NT2/D1 (cell line): ENCODE results near the gene RPS6KB2.
"Not testable (repeated sequence)": the region's sequence is repeated elsewhere in the genome, so short reads cannot be mapped to it uniquely, and the experiment has no call there.

Experiments
- DNase-seq: peaks from one replicate; pipeline ENCODE4 v3.0.0-alpha.2; 2011; ENCODE audit warnings: low read depth, low spot score
- H3K27me3 ChIP-seq: 2 replicates; pipeline ENCODE4 v1.6.0; 2011; ENCODE audit warnings: mild to moderate bottlenecking; ENCODE audit not compliant: insufficient read length, insufficient read depth
- H3K36me3 ChIP-seq: 2 replicates; pipeline ENCODE4 v1.6.1; 2011; ENCODE audit warnings: mild to moderate bottlenecking, low read length, mixed read lengths; ENCODE audit not compliant: insufficient read depth, insufficient read length
- H3K4me1 ChIP-seq: 2 replicates; pipeline ENCODE4 v1.5.1; 2011; ENCODE audit not compliant: insufficient read depth, insufficient read length
- H3K4me3 ChIP-seq: 2 replicates; pipeline ENCODE4 v1.5.1; 2011; ENCODE audit warnings: low read depth; ENCODE audit not compliant: insufficient read length
- H3K9ac ChIP-seq: 2 replicates; pipeline ENCODE4 v1.6.0; 2011; ENCODE audit warnings: low read depth; ENCODE audit not compliant: insufficient read length
- H3K9me3 ChIP-seq: 2 replicates; pipeline ENCODE4 v1.5.1; 2011; ENCODE audit warnings: mild to moderate bottlenecking, low read length; ENCODE audit not compliant: insufficient read depth
- SUZ12 ChIP-seq: IDR thresholded peaks from 2 replicates; pipeline ENCODE4 v1.6.1; 2011; ENCODE audit not compliant: insufficient read length, insufficient read depth; ENCODE audit errors: extremely low read depth
- YY1 ChIP-seq: IDR thresholded peaks from 2 replicates; pipeline ENCODE4 v1.6.1; 2011; ENCODE audit not compliant: insufficient read length, insufficient read depth
- ZNF274 ChIP-seq: IDR thresholded peaks from 2 replicates; pipeline ENCODE4 v1.6.1; 2011; ENCODE audit warnings: mild to moderate bottlenecking, low read depth, low read length

Gene RPS6KB2

GRCh38 chr11:67456068-67456705, 27.9 kb downstream of the RPS6KB2 start:
- H3K4me3 ChIP-seq = no peak overlapping the region
- H3K36me3 ChIP-seq = no peaks in the 10 kb centered on the region
- peak overlapping the region; percentile 62 for H3K9ac ChIP-seq
- no peaks in the 10 kb centered on the region for H3K9me3 ChIP-seq
- no peak for TF ChIP-seq YY1
- no peak for TF ChIP-seq SUZ12
- no peak for TF ChIP-seq ZNF274
- DNase-seq = no peak
- peaks cover 6% of the 10 kb centered on the region for H3K27me3 ChIP-seq
- peaks cover 9% of the 10 kb centered on the region for H3K4me1 ChIP-seq

- Histone ChIP-seq H3K36me3 (no peaks in the 10 kb centered on the region), H3K4me3 (no peak overlapping the region), H3K9me3 (no peaks in the 10 kb centered on the region), H3K9ac (no peak overlapping the region), H3K27me3 (no peaks in the 10 kb centered on the region), H3K4me1 (peaks cover 9% of the 10 kb centered on the region)
- no peak for DNase-seq
- TF ChIP-seq SUZ12 (no peak), ZNF274 (no peak), YY1 (no peak)
Measured at GRCh38 chr11:67457453-67457852, 29.2 kb downstream of the RPS6KB2 start.

DNA sequence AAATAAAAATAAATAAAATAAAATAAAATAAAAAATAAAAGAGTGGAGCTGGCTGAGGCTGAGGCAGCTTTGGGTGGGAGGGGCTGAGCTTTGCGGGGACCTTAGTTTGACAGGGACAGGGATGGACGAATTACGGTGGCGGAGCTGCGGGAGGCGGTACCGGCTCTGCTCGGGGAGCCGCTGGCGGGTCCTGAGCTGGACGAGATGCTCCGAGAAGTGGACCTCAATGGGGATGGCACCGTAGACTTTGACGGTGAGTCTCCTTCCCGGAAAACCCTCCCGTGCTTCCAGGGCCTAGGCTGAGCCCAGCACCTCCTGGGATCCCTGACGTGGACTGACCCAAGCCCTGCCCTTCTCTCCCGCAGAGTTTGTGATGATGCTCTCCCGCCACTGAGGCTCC, 30.0 kb downstream of the RPS6KB2 start:
- TF ChIP-seq YY1 (no peak), SUZ12 (no peak), ZNF274 (no peak)
- H3K4me1 ChIP-seq = peaks cover 10% of the 10 kb centered on the region
- H3K27me3 ChIP-seq = no peaks in the 10 kb centered on the region
- H3K4me3 ChIP-seq = no peak overlapping the region
- H3K36me3 ChIP-seq = no peaks in the 10 kb centered on the region
- no peaks in the 10 kb centered on the region for H3K9me3 ChIP-seq
- no peak overlapping the region for H3K9ac ChIP-seq
- DNase-seq = no peak

DNA sequence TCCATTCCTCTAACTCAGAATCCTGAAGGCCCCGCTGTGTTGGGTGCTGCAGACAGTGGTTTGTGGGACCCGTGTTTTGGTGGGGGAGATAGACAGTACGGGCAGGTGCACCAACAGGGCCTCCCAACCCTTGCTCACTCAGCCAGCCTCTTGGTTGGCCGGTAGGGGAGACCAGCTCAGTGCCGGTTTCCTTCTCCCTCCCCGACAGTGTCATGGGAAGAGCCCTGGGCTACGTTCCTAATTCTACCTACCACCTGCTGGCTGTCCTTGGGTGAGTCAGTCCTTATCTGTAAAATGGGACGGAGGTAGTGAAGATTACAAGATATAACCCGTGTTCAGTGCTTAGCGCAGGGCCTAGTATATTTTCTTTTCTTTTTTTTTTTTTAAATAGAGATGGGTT, 34.9 kb downstream of the RPS6KB2 start:
- no peak overlapping the region for H3K9ac ChIP-seq
- DNase-seq = no peak
- H3K9me3 ChIP-seq = no peaks in the 10 kb centered on the region
- no peak for TF ChIP-seq YY1
- no peak for TF ChIP-seq SUZ12
- no peak for TF ChIP-seq ZNF274
- H3K27me3 ChIP-seq = no peaks in the 10 kb centered on the region
- no peaks in the 10 kb centered on the region for H3K36me3 ChIP-seq
- peaks cover 29% of the 10 kb centered on the region for H3K4me1 ChIP-seq
- H3K4me3 ChIP-seq = no peak overlapping the region

DNA sequence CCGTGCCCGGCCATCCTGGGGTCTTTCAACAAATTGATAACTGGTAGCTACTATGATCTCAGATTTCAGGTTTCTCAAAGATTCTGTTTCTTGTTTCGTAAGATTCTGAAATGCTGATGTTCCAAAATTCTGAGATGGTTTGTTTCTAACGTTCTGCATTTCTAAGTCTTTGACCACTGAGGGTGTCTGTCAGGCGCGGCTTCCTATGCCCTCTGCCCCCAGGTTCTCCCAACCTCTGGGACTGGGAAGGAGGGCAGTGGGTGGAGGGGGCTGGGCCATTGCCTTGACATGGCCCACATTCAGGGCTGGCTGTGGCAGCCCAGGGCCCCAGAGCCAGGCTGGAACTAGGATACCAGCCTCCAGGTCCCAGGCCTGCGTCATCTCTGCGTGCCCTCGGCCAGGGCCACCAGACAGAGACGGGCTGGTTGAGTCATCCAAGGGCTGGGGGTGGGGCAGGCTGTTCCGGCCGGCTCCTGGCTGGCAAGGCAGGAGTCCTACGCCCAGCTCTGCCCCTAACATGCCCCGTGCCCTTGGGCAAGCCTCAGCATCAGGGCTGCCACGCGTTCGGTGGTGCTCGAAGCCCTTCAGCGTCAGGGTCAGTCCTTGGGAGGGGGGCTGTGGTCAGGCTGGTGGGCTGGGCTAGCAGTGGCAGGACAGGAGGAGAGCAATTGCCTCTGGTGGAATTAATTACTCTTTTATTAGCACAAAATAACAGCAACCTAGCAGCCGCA, 35.6 kb downstream of the RPS6KB2 start:
- H3K4me3 ChIP-seq = peak overlapping the region; percentile 40
- no peaks in the 10 kb centered on the region for H3K9me3 ChIP-seq
- H3K36me3 ChIP-seq = no peaks in the 10 kb centered on the region
- H3K4me1 ChIP-seq = peaks cover 31% of the 10 kb centered on the region
- peak overlapping the region; percentile 79 for H3K9ac ChIP-seq
- DNase-seq = no peak
- TF ChIP-seq SUZ12 (no peak), YY1 (no peak), ZNF274 (no peak)
- H3K27me3 ChIP-seq = no peaks in the 10 kb centered on the region

- no peaks in the 10 kb centered on the region for H3K9me3 ChIP-seq
- TF ChIP-seq SUZ12 (no peak), YY1 (peak; percentile 39), ZNF274 (no peak)
- H3K27me3 ChIP-seq = no peaks in the 10 kb centered on the region
- peak overlapping the region; percentile 81 for H3K4me3 ChIP-seq
- H3K9ac ChIP-seq = peak overlapping the region; percentile 94
- no peaks in the 10 kb centered on the region for H3K36me3 ChIP-seq
- peaks cover 31% of the 10 kb centered on the region for H3K4me1 ChIP-seq
- DNase-seq = peak; percentile 87
Measured at GRCh38 chr11:67464411-67465188, 36.3 kb downstream of the RPS6KB2 start.

GRCh38 chr11:67465189-67465510, 36.9 kb downstream of the RPS6KB2 start:
- Histone ChIP-seq H3K9ac (peak overlapping the region; percentile 94), H3K27me3 (no peaks in the 10 kb centered on the region), H3K9me3 (no peaks in the 10 kb centered on the region), H3K4me1 (peaks cover 29% of the 10 kb centered on the region), H3K4me3 (peak overlapping the region; percentile 81), H3K36me3 (no peaks in the 10 kb centered on the region)
- DNase-seq = no peak
- no peak for TF ChIP-seq YY1
- TF ChIP-seq SUZ12 = no peak
- TF ChIP-seq ZNF274 = no peak

- not testable (repeated sequence) for H3K27me3 ChIP-seq, H3K36me3 ChIP-seq, DNase-seq, H3K9me3 ChIP-seq
- peak overlapping the region; percentile 81 for H3K4me3 ChIP-seq
- H3K4me1 ChIP-seq = peaks cover 30% of the 10 kb centered on the region
- peak overlapping the region; percentile 94 for H3K9ac ChIP-seq
Measured at GRCh38 chr11:67465530-67465929, 37.2 kb downstream of the RPS6KB2 start.
